HUES48 (cell line): Measurements from ENCODE around the gene FAM13A.

Experiments
- H3K27ac ChIP-seq: one replicate; pipeline ENCODE4 v1.7.0; 2013; ENCODE audit warnings: low read depth, low read length, inconsistent platforms
- H3K27me3 ChIP-seq: 2 replicates; pipeline ENCODE4 v1.6.1; 2013; ENCODE audit warnings: mild to moderate bottlenecking, low read length; ENCODE audit not compliant: control insufficient read depth, insufficient read depth
- H3K36me3 ChIP-seq: 2 replicates; pipeline ENCODE4 v1.6.1; 2013; ENCODE audit warnings: low read length; ENCODE audit not compliant: control insufficient read depth, insufficient read depth
- H3K4me1 ChIP-seq: 2 replicates; pipeline ENCODE4 v1.6.1; 2013; ENCODE audit warnings: mild to moderate bottlenecking, low read length; ENCODE audit not compliant: control insufficient read depth, insufficient read depth
- H3K4me3 ChIP-seq: 2 replicates; pipeline ENCODE4 v1.5.1; 2013; ENCODE audit warnings: mild to moderate bottlenecking, low read depth, low read length
- H3K9ac ChIP-seq: 2 replicates; pipeline ENCODE4 v1.6.1; 2013; ENCODE audit warnings: mild to moderate bottlenecking, low read depth, low read length, moderate library complexity
- H3K9me3 ChIP-seq: 2 replicates; pipeline ENCODE4 v1.6.1; 2013; ENCODE audit warnings: low read length; ENCODE audit not compliant: control insufficient read depth, insufficient read depth

Gene FAM13A

GRCh38 chr4:89056953-89057398 is at the start of gene FAM13A:
FAM13A (minus strand) TSS chr4:89057185; CDS start chr4:89056964, 221 bp downstream.
- peak within 1 kb of the TSS; percentile 73 for H3K9ac ChIP-seq
- H3K4me3 ChIP-seq, result peak within 1 kb of the TSS; percentile 79
- H3K9me3 ChIP-seq, result no peaks in the 10 kb centered on the region
- H3K4me1 ChIP-seq, result peaks cover 32% of the 10 kb centered on the region
- peak within 1 kb of the TSS; percentile 79 for H3K27ac ChIP-seq
- no peaks in the 10 kb centered on the region for H3K27me3 ChIP-seq
- no peaks in the 10 kb centered on the region for H3K36me3 ChIP-seq

- H3K36me3 ChIP-seq, result no peaks in the 10 kb centered on the region
- H3K9me3 ChIP-seq, result peaks cover 4% of the 10 kb centered on the region; the same call in 1 of the 2 replicates
- H3K27me3 ChIP-seq, result peaks cover 21% of the 10 kb centered on the region
- H3K27ac ChIP-seq, result no peak overlapping the region
- no peak overlapping the region for H3K4me3 ChIP-seq
- H3K4me1 ChIP-seq, result peaks cover 3% of the 10 kb centered on the region; the same call in 1 of the 2 replicates
- no peak overlapping the region for H3K9ac ChIP-seq
Observed at GRCh38 chr4:89105726-89106125, 48.7 kb upstream of the FAM13A start.

- Histone ChIP-seq H3K4me3 (no peak overlapping the region), H3K27ac (no peak overlapping the region), H3K9ac (no peak overlapping the region), H3K27me3 (no peaks in the 10 kb centered on the region), H3K4me1 (no peaks in the 10 kb centered on the region), H3K9me3 (peaks cover 4% of the 10 kb centered on the region; the same call in 1 of the 2 replicates), H3K36me3 (no peaks in the 10 kb centered on the region)
Observed at GRCh38 chr4:89101256-89102161, 44.5 kb upstream of the FAM13A start.

- no peaks in the 10 kb centered on the region for H3K36me3 ChIP-seq
- H3K9ac ChIP-seq, result no peak overlapping the region
- no peak overlapping the region for H3K27ac ChIP-seq
- no peaks in the 10 kb centered on the region for H3K27me3 ChIP-seq
- H3K4me1 ChIP-seq, result no peaks in the 10 kb centered on the region
- peaks cover 4% of the 10 kb centered on the region; the same call in 1 of the 2 replicates for H3K9me3 ChIP-seq
- no peak overlapping the region for H3K4me3 ChIP-seq
Observed at GRCh38 chr4:89100853-89101252, 43.9 kb upstream of the FAM13A start.

- H3K27ac ChIP-seq, result no peak overlapping the region
- no peaks in the 10 kb centered on the region for H3K36me3 ChIP-seq
- H3K4me1 ChIP-seq, result no peaks in the 10 kb centered on the region
- H3K9ac ChIP-seq, result no peak overlapping the region
- peaks cover 4% of the 10 kb centered on the region; the same call in 1 of the 2 replicates for H3K9me3 ChIP-seq
- no peaks in the 10 kb centered on the region for H3K27me3 ChIP-seq
- H3K4me3 ChIP-seq, result no peak overlapping the region
Observed at GRCh38 chr4:89099471-89099870, 42.5 kb upstream of the FAM13A start.

GRCh38 chr4:89099034-89099433 is 42.0 kb upstream of the FAM13A start:
- Histone ChIP-seq H3K27ac (no peak overlapping the region), H3K9me3 (peaks cover 4% of the 10 kb centered on the region; the same call in 1 of the 2 replicates), H3K27me3 (no peaks in the 10 kb centered on the region), H3K4me1 (no peaks in the 10 kb centered on the region), H3K4me3 (no peak overlapping the region), H3K9ac (no peak overlapping the region), H3K36me3 (no peaks in the 10 kb centered on the region)

- Histone ChIP-seq H3K36me3 (no peaks in the 10 kb centered on the region), H3K27ac (no peak overlapping the region), H3K4me3 (no peak overlapping the region), H3K9me3 (0 out of 2 replicates have a peak, but pooled peaks cover 3% of the 10 kb centered on the region), H3K4me1 (no peaks in the 10 kb centered on the region), H3K27me3 (no peaks in the 10 kb centered on the region), H3K9ac (no peak overlapping the region)
Observed at GRCh38 chr4:89078300-89078699, 21.3 kb upstream of the FAM13A start.

- H3K27me3 ChIP-seq, result no peaks in the 10 kb centered on the region
- 0 out of 2 replicates have a peak, but pooled peaks cover 3% of the 10 kb centered on the region for H3K9me3 ChIP-seq
- no peaks in the 10 kb centered on the region for H3K36me3 ChIP-seq
- no peak overlapping the region for H3K4me3 ChIP-seq
- H3K27ac ChIP-seq, result no peak overlapping the region
- no peaks in the 10 kb centered on the region for H3K4me1 ChIP-seq
- no peak overlapping the region for H3K9ac ChIP-seq
Observed at GRCh38 chr4:89077761-89078160, 20.8 kb upstream of the FAM13A start.

GRCh38 chr4:89072921-89073320 is 15.9 kb upstream of the FAM13A start:
- no peak overlapping the region for H3K4me3 ChIP-seq

GRCh38 chr4:89071311-89071710 is 14.3 kb upstream of the FAM13A start:
- Histone ChIP-seq H3K9ac (no peak overlapping the region), H3K4me3 (no peak overlapping the region), H3K9me3 (no peaks in the 10 kb centered on the region), H3K36me3 (no peaks in the 10 kb centered on the region), H3K4me1 (no peaks in the 10 kb centered on the region), H3K27me3 (no peaks in the 10 kb centered on the region), H3K27ac (no peak overlapping the region)

More at GRCh38 chr4:89072921-89073320, 15.9 kb upstream of the FAM13A start:
- H3K27ac ChIP-seq, result no peak overlapping the region
- no peak overlapping the region for H3K9ac ChIP-seq
- no peaks in the 10 kb centered on the region for H3K27me3 ChIP-seq
- H3K36me3 ChIP-seq, result no peaks in the 10 kb centered on the region
- H3K4me1 ChIP-seq, result no peaks in the 10 kb centered on the region
- H3K9me3 ChIP-seq, result 0 out of 2 replicates have a peak, but pooled peaks cover 3% of the 10 kb centered on the region

GRCh38 chr4:89070041-89070440 is 13.1 kb upstream of the FAM13A start:
- no peaks in the 10 kb centered on the region for H3K27me3 ChIP-seq
- no peak overlapping the region for H3K4me3 ChIP-seq
- no peaks in the 10 kb centered on the region for H3K36me3 ChIP-seq
- no peaks in the 10 kb centered on the region for H3K9me3 ChIP-seq
- no peak overlapping the region for H3K27ac ChIP-seq
- no peaks in the 10 kb centered on the region for H3K4me1 ChIP-seq
- no peak overlapping the region for H3K9ac ChIP-seq
